ENCODE measurements around the gene NINJ2.

Gene NINJ2

DNA sequence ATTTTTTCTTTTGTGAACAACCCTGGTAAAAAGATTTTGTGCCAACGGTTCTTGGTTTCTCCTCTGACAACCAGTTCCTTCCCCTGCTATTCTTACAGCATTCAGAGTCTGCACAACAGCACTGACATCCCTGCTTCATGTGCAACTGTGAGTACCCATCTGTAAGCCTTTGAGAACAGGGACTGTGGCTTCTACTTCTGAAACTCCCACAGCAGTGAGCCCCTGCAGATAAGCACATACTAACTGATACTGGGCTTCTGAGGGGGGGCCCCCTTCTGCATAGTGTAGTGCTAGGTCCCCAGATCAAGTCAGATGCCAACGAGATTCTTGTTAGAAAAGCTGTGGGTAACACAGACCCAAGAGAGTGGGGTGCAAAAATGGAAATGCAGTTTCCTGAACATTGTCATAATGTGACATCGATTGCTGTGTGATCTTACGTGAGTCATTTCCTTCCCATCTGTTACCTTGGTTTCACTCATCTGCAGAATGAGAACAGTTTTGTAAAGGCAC is 11.1 kb upstream of the NINJ2 start:
- Histone ChIP-seq H3K27ac (peak overlapping the region; percentile 3; the same call in 1 of the 2 replicates), H3K9me3 (no peaks in the 10 kb centered on the region), H3K9ac (no peak overlapping the region; the same call in 1 of the 2 replicates), H3K36me3 (no peaks in the 10 kb centered on the region), H3K4me1 (peaks cover 30% of the 10 kb centered on the region), H3K27me3 (no peaks in the 10 kb centered on the region), H3K4me2 (peak overlapping the region; percentile 63), H3K4me3 (no peak overlapping the region), H4K20me1 (no peaks in the 10 kb centered on the region)
- no peak for TF ChIP-seq Cebpa-rat (IDR thresholded peaks at IDR 0.05)

DNA sequence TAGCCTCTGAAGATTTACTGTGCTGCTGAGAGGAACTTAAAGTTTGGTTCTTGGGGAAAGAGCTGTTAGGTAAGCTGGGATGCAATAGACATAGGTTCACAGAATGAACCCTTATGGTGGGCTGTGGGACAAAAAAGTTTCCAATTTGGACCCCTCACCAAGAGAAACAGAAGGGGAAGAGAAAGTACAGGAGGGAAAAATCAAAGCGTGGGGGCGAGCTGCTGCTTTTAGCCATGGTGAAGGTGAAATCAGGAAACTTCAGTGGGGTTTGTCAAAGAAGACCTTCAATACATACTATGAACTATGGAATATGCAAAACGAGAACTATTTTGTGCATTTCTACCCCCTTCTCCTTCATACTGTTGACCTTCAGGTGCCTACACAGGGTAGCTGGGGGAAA is 10.6 kb upstream of the NINJ2 start:
- peak overlapping the region; percentile 63 for H3K4me2 ChIP-seq
- no peak overlapping the region; the same call in 1 of the 2 replicates for H3K9ac ChIP-seq
- H3K4me3 ChIP-seq, result no peak overlapping the region

DNA sequence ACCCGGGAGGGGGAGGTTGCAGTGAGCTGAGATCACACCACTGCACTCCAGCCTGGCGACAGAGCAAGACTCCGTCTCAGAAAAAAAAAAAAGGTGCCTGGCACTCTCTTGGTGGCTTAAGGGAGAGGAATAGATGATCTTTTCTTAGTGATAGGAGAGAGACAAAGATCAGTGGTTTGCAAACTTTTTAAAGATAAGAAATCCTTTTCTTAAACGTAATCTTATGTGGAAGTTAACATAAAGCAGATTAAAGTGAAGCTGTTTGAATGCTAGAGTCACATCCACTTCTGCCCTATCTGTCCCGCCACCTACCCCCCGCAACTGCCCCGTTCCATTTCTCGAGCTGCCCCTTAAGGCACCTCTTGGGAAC is 6.3 kb upstream of the NINJ2 start:
- no peak overlapping the region for H3K4me3 ChIP-seq
- H3K27me3 ChIP-seq, result no peaks in the 10 kb centered on the region
- no peak overlapping the region for H3K27ac ChIP-seq
- no peaks in the 10 kb centered on the region for H4K20me1 ChIP-seq
- H3K36me3 ChIP-seq, result no peaks in the 10 kb centered on the region
- H3K9ac ChIP-seq, result no peak overlapping the region
- no peak for TF ChIP-seq Cebpa-rat (IDR thresholded peaks at IDR 0.05)
- peaks cover 34% of the 10 kb centered on the region for H3K4me1 ChIP-seq
- no peaks in the 10 kb centered on the region for H3K9me3 ChIP-seq
- H3K4me2 ChIP-seq, result no peak overlapping the region

More for the DNA sequence above, 10.6 kb upstream of the NINJ2 start:
- Histone ChIP-seq H3K27me3 (no peaks in the 10 kb centered on the region), H3K9me3 (no peaks in the 10 kb centered on the region), H3K27ac (peak overlapping the region; percentile 3; the same call in 1 of the 2 replicates), H4K20me1 (no peaks in the 10 kb centered on the region), H3K36me3 (no peaks in the 10 kb centered on the region), H3K4me1 (peaks cover 35% of the 10 kb centered on the region)
- no peak for TF ChIP-seq Cebpa-rat (IDR thresholded peaks at IDR 0.05)

DNA sequence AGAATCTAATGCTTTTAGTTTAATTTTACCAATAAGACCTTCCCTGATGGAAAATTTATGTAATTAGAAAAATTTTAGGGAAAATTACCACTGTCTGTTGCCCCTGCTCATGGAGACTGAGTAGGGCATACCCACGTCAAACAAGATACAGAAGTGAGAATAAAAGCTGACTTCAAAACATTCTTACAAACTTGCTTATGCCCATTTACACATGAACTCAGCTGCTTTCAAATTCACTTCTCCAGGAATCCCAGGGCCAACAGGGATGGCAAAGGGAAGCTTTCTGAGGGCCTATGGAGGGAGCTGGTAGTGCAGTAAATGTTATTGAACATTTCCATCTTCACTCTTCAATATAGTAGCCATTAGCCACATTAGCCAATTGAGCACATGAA is 4.8 kb upstream of the NINJ2 start:
- Histone ChIP-seq H3K9me3 (no peaks in the 10 kb centered on the region), H3K27ac (no peak overlapping the region), H3K4me1 (peaks cover 24% of the 10 kb centered on the region), H3K9ac (no peak overlapping the region), H3K4me2 (no peak overlapping the region), H3K4me3 (no peak overlapping the region), H4K20me1 (no peaks in the 10 kb centered on the region), H3K36me3 (no peaks in the 10 kb centered on the region), H3K27me3 (no peaks in the 10 kb centered on the region)
- TF ChIP-seq Cebpa-rat (IDR thresholded peaks at IDR 0.05), result no peak

- Histone ChIP-seq H3K4me2 (no peak overlapping the region), H3K36me3 (no peaks in the 10 kb centered on the region), H3K9ac (no peak overlapping the region), H3K9me3 (no peaks in the 10 kb centered on the region), H3K4me1 (peaks cover 27% of the 10 kb centered on the region), H4K20me1 (no peaks in the 10 kb centered on the region), H3K27me3 (no peaks in the 10 kb centered on the region), H3K4me3 (no peak overlapping the region), H3K27ac (no peak overlapping the region)
- no peak for TF ChIP-seq Cebpa-rat (IDR thresholded peaks at IDR 0.05)
These were observed 3.6 kb upstream of the NINJ2 start for GRCh38 chr12:666766-667308.

GRCh38 chr12:666066-666465 is 2.8 kb upstream of the NINJ2 start:
- H3K27ac ChIP-seq, result no peak overlapping the region
- H4K20me1 ChIP-seq, result no peaks in the 10 kb centered on the region
- H3K9ac ChIP-seq, result no peak overlapping the region
- H3K36me3 ChIP-seq, result no peaks in the 10 kb centered on the region
- no peak overlapping the region for H3K4me3 ChIP-seq
- H3K9me3 ChIP-seq, result no peaks in the 10 kb centered on the region
- H3K4me2 ChIP-seq, result no peak overlapping the region
- H3K4me1 ChIP-seq, result peaks cover 27% of the 10 kb centered on the region
- no peaks in the 10 kb centered on the region for H3K27me3 ChIP-seq
- no peak for TF ChIP-seq Cebpa-rat (IDR thresholded peaks at IDR 0.05)

DNA sequence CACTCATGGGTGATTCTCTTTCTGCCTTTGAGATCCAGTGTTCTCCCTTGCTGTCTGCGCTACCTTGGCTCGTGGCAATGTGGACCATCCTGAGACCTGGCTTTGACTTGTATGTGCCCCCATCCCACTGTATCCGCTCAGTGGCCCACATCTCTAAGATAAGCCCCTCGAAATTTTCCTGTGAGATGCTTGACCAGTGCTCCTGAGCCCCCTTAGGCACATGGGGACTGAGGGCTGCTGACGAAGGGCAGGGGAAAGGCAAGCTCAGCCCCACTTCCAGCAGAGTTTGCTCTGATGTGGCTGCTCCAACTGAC is 1.5 kb upstream of the NINJ2 start:
- H3K9ac ChIP-seq, result no peak overlapping the region
- peaks cover 27% of the 10 kb centered on the region for H3K4me1 ChIP-seq
- no peaks in the 10 kb centered on the region for H3K27me3 ChIP-seq
- H3K4me2 ChIP-seq, result no peak overlapping the region
- TF ChIP-seq Cebpa-rat (IDR thresholded peaks at IDR 0.05), result no peak
- no peaks in the 10 kb centered on the region for H4K20me1 ChIP-seq
- no peak overlapping the region for H3K27ac ChIP-seq
- H3K36me3 ChIP-seq, result no peaks in the 10 kb centered on the region
- H3K4me3 ChIP-seq, result no peak overlapping the region
- H3K9me3 ChIP-seq, result no peaks in the 10 kb centered on the region

GRCh38 chr12:664075-664778 is 982 bp upstream of the NINJ2 start:
- TF ChIP-seq Cebpa-rat (IDR thresholded peaks at IDR 0.05), result no peak
- no peaks in the 10 kb centered on the region for H4K20me1 ChIP-seq
- H3K9ac ChIP-seq, result no peak overlapping the region
- peaks cover 26% of the 10 kb centered on the region for H3K4me1 ChIP-seq
- no peaks in the 10 kb centered on the region for H3K9me3 ChIP-seq
- H3K4me2 ChIP-seq, result no peak overlapping the region
- H3K36me3 ChIP-seq, result no peaks in the 10 kb centered on the region
- H3K27ac ChIP-seq, result no peak overlapping the region
- no peaks in the 10 kb centered on the region for H3K27me3 ChIP-seq
- no peak overlapping the region for H3K4me3 ChIP-seq

DNA sequence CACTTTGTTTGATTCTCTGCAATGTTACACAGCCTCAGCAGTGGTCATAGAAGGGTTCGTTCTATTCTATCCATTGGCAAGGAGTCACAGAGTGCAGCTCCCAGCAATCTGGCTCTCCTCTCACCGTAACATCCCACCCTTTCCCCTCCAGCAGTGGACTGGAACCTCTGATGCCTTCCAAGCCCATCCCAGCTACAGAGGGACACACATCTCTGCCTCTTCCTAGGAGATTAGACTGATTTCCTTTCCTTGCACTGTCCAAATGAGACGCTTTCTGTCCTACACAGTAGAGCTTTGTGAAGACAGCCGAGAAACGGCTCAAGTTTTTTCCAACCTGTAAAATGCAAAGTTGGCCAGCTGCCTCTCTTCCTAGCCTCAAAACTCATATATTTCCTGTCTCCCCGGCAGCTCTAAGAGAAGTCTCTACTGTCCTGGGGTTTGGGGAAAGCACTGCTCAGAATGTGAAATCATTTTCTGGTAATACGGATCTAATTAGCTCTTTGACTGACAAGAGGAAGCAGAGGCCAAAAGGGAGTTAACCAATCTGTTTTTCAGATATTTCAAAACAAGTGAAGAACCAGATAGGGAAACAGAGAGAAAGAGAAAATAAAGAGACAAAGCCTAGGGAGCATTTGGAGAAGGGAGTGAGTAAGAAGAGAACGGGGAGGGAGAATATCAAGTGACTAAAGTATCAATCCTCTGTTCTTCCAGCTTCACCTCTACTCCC is 516 bp downstream of the NINJ2 start:
- Histone ChIP-seq H3K9me3 (no peaks in the 10 kb centered on the region), H3K4me2 (peak overlapping the region; percentile 22; the same call in 1 of the 2 replicates), H4K20me1 (no peaks in the 10 kb centered on the region), H3K4me1 (peaks cover 20% of the 10 kb centered on the region), H3K27me3 (no peaks in the 10 kb centered on the region), H3K4me3 (no peak overlapping the region), H3K9ac (no peak overlapping the region), H3K36me3 (no peaks in the 10 kb centered on the region), H3K27ac (no peak overlapping the region)
- no peak for TF ChIP-seq Cebpa-rat (IDR thresholded peaks at IDR 0.05)
